GM23338 (cell line): ENCODE results near the gene TFF1. TPM values are rescaled to one million over a fixed set of nuclear protein-coding genes. Genes with fewer than 3 reads are reported as not detected.

Source experiments
- ATAC-seq: fragments of 200-7000 bp; cut with Tn5 transposase; 3 replicates; pipeline ENCODE4 v1.9.1; 2020
- DNase-seq: peaks from one replicate; pipeline ENCODE4 v3.0.0-alpha.2; 2015; ENCODE audit warnings: low spot score
- H2AFZ ChIP-seq: fragments of 200-600 bp; sonication (generic); 2 replicates; pipeline ENCODE4 v1.8.0; 2016; ENCODE audit warnings: antibody characterized with exemption, mild to moderate bottlenecking, moderate library complexity
- H3F3A ChIP-seq: fragments of 200-600 bp; sonication (generic); replicated peaks from 2 replicates; pipeline ENCODE4 v1.8.0; 2017; ENCODE audit warnings: antibody characterized with exemption, mixed run types, low read depth
- H3K27ac ChIP-seq: fragments of 200-600 bp; sonication (generic); 2 replicates; pipeline ENCODE4 v1.6.1; 2016; ENCODE audit warnings: low read depth
- H3K27me3 ChIP-seq: fragments of 200-600 bp; sonication (generic); 2 replicates; pipeline ENCODE4 v1.8.0; 2016; ENCODE audit warnings: mild to moderate bottlenecking, mixed run types, moderate library complexity; ENCODE audit not compliant: insufficient read depth
- H3K36me3 ChIP-seq: fragments of 200-600 bp; sonication (generic); 2 replicates; pipeline ENCODE4 v1.8.0; 2016; ENCODE audit warnings: mild to moderate bottlenecking; ENCODE audit not compliant: insufficient read depth
- H3K4me1 ChIP-seq: fragments of 200-600 bp; sonication (generic); 2 replicates; pipeline ENCODE4 v1.8.0; 2016; ENCODE audit warnings: mild to moderate bottlenecking, moderate library complexity; ENCODE audit not compliant: insufficient read depth
- H3K4me2 ChIP-seq: fragments of 200-600 bp; sonication (generic); 2 replicates; pipeline ENCODE4 v1.7.1; 2017; ENCODE audit warnings: mixed run types
- H3K4me3 ChIP-seq: fragments of 200-600 bp; sonication (generic); 2 replicates; pipeline ENCODE4 v1.6.1; 2016; ENCODE audit warnings: mixed run types
- H3K79me2 ChIP-seq: fragments of 200-600 bp; sonication (generic); replicated peaks from 2 replicates; pipeline ENCODE4 v1.8.0; 2017; ENCODE audit warnings: mild to moderate bottlenecking; ENCODE audit not compliant: insufficient read depth
- H3K9me2 ChIP-seq: fragments of 200-600 bp; sonication (generic); 2 replicates; pipeline ENCODE4 v1.8.0; 2017; ENCODE audit not compliant: insufficient read depth
- H4K20me1 ChIP-seq: fragments of 200-600 bp; sonication (generic); replicated peaks from 2 replicates; pipeline ENCODE4 v1.8.0; 2017; ENCODE audit warnings: mild to moderate bottlenecking; ENCODE audit not compliant: insufficient read depth
- H3K27ac Mint-ChIP-seq: 2 replicates; pipeline ENCODE4 v1.8.0; 2020; ENCODE audit warnings: inconsistent platforms, mild to moderate bottlenecking, moderate library complexity, mixed read lengths
- H3K27me3 Mint-ChIP-seq: 3 replicates; pipeline ENCODE4 v1.8.0; 2022; ENCODE audit warnings: low read depth, mild to moderate bottlenecking, moderate library complexity, mixed read lengths, inconsistent platforms; ENCODE audit not compliant: insufficient read depth, poor library complexity
- H3K36me3 Mint-ChIP-seq: 3 replicates; pipeline ENCODE4 v1.8.0; 2021; ENCODE audit warnings: low read depth, mild to moderate bottlenecking, inconsistent platforms, moderate library complexity, mixed read lengths
- H3K4me1 Mint-ChIP-seq: 3 replicates; pipeline ENCODE4 v1.8.0; 2020; ENCODE audit warnings: mild to moderate bottlenecking, inconsistent platforms, mixed read lengths
- H3K4me3 Mint-ChIP-seq: 3 replicates; pipeline ENCODE4 v1.8.0; 2021; ENCODE audit warnings: moderate library complexity, mild to moderate bottlenecking, inconsistent platforms, mixed read lengths
- H3K9me3 Mint-ChIP-seq: 3 replicates; pipeline ENCODE4 v1.8.0; 2020; ENCODE audit warnings: moderate library complexity, mild to moderate bottlenecking, inconsistent platforms, mixed read lengths
- EZH2phosphoT487 ChIP-seq: fragments of 200-600 bp; sonication (generic); IDR thresholded peaks from one replicate; pipeline ENCODE4 v1.8.1; 2018; ENCODE audit warnings: antibody characterized with exemption; ENCODE audit not compliant: unreplicated experiment
- NANOG ChIP-seq: IDR thresholded peaks from 2 replicates; pipeline ENCODE4 v1.6.1; 2016; ENCODE audit warnings: antibody characterized with exemption, borderline replicate concordance
- polyA plus RNA-seq: library from polyadenylated mRNA; unstranded; fragments of >200 nt; fragmentation: Nextera tagmentation; extraction: Ambion mirVana; gene quantifications from 2 replicates; pipeline ENCODE4 v1.2.1, GENCODE V29; 2016
- total RNA-seq: library from RNA; depleted of rRNA; stranded (reverse); fragments of >200 nt; shearing (Covaris generic); gene quantifications from 2 replicates; pipeline ENCODE4 v1.2.3, GENCODE V29; 2014
- TF ChIP-seq, protein P1 (sequence below): fragments of 250-450 bp; sonication (Bioruptor Pico); IDR thresholded peaks from 2 replicates; pipeline ENCODE4 v1.5.0; 2020; ENCODE audit warnings: mild to moderate bottlenecking, moderate library complexity

The TFF1 gene
- total and polyA plus RNA-seq, 2 experiments from 2014 or later: not detected

DNA sequence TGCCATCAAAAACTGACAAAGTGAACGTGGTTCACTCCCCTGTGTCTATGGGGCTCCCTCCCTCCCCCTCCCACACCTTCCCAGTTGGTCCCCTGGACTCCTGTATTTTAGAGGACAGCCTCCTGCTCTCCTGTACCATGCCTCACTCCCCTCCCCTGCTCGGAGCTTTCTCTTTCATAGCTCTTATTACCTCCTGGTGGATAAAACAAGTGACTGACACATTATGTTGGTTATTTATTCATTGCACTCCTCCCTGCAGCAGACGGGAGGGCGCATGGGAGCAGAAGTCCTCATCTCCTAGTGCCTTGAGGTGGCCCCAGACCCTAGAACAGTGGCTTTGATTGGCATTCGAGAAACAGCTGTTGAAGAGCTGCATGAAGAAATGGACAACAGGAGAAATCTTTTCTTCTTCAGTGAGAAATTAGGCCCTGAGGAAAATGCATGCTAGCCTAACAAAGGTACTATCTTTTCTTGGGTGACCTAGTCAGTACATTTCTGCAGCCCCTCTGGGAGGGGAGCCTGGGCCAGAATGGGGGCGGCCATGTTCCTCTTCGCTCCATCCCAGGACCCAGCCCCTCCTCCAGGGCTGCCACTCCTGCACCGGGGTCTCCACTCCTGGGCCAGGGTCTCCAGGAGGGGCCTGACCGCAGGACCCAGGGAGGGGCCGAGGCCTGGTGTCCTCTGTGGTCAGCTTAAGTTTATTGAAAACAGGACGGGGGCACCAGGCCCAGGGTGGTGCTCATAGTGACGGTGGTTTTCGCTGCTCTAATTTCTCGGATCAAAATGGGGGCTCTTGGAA, 1.2 kb upstream of the TFF1 start:
- TF ChIP-seq, protein P1, sequence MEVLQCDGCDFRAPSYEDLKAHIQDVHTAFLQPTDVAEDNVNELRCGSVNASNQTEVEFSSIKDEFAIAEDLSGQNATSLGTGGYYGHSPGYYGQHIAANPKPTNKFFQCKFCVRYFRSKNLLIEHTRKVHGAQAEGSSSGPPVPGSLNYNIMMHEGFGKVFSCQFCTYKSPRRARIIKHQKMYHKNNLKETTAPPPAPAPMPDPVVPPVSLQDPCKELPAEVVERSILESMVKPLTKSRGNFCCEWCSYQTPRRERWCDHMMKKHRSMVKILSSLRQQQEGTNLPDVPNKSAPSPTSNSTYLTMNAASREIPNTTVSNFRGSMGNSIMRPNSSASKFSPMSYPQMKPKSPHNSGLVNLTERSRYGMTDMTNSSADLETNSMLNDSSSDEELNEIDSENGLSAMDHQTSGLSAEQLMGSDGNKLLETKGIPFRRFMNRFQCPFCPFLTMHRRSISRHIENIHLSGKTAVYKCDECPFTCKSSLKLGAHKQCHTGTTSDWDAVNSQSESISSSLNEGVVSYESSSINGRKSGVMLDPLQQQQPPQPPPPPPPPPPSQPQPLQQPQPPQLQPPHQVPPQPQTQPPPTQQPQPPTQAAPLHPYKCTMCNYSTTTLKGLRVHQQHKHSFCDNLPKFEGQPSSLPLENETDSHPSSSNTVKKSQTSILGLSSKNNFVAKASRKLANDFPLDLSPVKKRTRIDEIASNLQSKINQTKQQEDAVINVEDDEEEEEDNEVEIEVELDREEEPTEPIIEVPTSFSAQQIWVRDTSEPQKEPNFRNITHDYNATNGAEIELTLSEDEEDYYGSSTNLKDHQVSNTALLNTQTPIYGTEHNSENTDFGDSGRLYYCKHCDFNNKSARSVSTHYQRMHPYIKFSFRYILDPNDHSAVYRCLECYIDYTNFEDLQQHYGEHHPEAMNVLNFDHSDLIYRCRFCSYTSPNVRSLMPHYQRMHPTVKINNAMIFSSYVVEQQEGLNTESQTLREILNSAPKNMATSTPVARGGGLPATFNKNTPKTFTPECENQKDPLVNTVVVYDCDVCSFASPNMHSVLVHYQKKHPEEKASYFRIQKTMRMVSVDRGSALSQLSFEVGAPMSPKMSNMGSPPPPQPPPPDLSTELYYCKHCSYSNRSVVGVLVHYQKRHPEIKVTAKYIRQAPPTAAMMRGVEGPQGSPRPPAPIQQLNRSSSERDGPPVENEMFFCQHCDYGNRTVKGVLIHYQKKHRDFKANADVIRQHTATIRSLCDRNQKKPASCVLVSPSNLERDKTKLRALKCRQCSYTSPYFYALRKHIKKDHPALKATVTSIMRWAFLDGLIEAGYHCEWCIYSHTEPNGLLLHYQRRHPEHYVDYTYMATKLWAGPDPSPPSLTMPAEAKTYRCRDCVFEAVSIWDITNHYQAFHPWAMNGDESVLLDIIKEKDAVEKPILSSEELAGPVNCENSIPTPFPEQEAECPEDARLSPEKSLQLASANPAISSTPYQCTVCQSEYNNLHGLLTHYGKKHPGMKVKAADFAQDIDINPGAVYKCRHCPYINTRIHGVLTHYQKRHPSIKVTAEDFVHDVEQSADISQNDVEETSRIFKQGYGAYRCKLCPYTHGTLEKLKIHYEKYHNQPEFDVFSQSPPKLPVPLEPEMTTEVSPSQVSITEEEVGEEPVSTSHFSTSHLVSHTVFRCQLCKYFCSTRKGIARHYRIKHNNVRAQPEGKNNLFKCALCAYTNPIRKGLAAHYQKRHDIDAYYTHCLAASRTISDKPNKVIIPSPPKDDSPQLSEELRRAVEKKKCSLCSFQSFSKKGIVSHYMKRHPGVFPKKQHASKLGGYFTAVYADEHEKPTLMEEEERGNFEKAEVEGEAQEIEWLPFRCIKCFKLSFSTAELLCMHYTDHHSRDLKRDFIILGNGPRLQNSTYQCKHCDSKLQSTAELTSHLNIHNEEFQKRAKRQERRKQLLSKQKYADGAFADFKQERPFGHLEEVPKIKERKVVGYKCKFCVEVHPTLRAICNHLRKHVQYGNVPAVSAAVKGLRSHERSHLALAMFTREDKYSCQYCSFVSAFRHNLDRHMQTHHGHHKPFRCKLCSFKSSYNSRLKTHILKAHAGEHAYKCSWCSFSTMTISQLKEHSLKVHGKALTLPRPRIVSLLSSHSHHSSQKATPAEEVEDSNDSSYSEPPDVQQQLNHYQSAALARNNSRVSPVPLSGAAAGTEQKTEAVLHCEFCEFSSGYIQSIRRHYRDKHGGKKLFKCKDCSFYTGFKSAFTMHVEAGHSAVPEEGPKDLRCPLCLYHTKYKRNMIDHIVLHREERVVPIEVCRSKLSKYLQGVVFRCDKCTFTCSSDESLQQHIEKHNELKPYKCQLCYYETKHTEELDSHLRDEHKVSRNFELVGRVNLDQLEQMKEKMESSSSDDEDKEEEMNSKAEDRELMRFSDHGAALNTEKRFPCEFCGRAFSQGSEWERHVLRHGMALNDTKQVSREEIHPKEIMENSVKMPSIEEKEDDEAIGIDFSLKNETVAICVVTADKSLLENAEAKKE (CRISPR knock-in tag): no peak
- H3K27ac Mint-ChIP-seq: no peak overlapping the region

DNA sequence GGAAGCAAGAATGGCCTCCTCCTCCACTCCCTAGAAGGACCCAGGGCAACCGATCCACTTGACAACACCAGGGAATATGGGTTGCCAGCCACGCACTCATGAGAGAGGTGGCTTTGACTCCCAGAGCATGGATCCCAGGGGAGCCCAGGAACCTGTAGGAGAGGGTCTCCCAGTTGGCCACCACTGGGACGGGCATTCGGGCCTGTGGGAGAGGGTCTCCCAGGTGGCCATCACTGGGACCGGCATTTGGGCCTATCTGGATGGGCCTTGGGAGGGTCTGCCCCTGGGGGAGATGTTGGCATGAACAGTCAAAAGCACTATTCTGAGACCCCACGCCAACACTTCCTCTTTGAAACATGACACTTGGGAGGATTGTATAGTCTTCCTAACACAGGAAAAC, 565 bp downstream of the TFF1 start:
- Histone ChIP-seq H3F3A (no peaks in the 10 kb centered on the region), H3K79me2 (no peaks in the 10 kb centered on the region), H3K27ac (no peak overlapping the region), H3K36me3 (no peaks in the 10 kb centered on the region), H3K9me2 (no peaks in the 10 kb centered on the region), H3K4me2 (no peak overlapping the region), H2AFZ (no peak overlapping the region), H3K4me3 (no peak overlapping the region), H3K4me1 (no peaks in the 10 kb centered on the region), H4K20me1 (no peaks in the 10 kb centered on the region), H3K27me3 (no peaks in the 10 kb centered on the region)
- Mint-ChIP-seq H3K27ac (no peak overlapping the region), H3K9me3 (no peaks in the 10 kb centered on the region), H3K4me1 (peaks cover 10% of the 10 kb centered on the region), H3K27me3 (peaks cover 7% of the 10 kb centered on the region), H3K4me3 (no peak overlapping the region), H3K36me3 (no peaks in the 10 kb centered on the region)
- TF ChIP-seq EZH2phosphoT487 (no peak), NANOG (no peak)
- TF ChIP-seq, protein P1 (CRISPR knock-in tag): no peak
- DNase-seq (no peak), ATAC-seq (no peak)

More for the DNA sequence above, 1.2 kb upstream of the TFF1 start:
- H3K4me2 ChIP-seq: no peak overlapping the region
- H3K36me3 ChIP-seq: no peaks in the 10 kb centered on the region
- no peak overlapping the region for H3K4me3 ChIP-seq
- Mint-ChIP-seq H3K36me3 (no peaks in the 10 kb centered on the region), H3K4me1 (peaks cover 11% of the 10 kb centered on the region), H3K27me3 (peaks cover 7% of the 10 kb centered on the region), H3K4me3 (no peak overlapping the region), H3K9me3 (no peaks in the 10 kb centered on the region)
- no peak overlapping the region for H3K27ac ChIP-seq
- no peaks in the 10 kb centered on the region for H3K4me1 ChIP-seq
- H4K20me1 ChIP-seq: no peaks in the 10 kb centered on the region
- no peaks in the 10 kb centered on the region for H3K27me3 ChIP-seq
- no peak overlapping the region for H2AFZ ChIP-seq
- H3F3A ChIP-seq: no peaks in the 10 kb centered on the region
- H3K9me2 ChIP-seq: no peaks in the 10 kb centered on the region
- DNase-seq: no peak
- no peaks in the 10 kb centered on the region for H3K79me2 ChIP-seq
- no peak for ATAC-seq
